ENCODE measurements around the gene ZDHHC20. TPM values are rescaled to one million over a fixed set of nuclear protein-coding genes. Genes with fewer than 3 reads are reported as not detected.
"Not testable (repeated sequence)": the region's sequence is repeated elsewhere in the genome, so short reads cannot be mapped to it uniquely, and the experiment has no call there.

ZDHHC20 gene
- total RNA-seq, 4 donors from 2014 or later: 14.6 to 29.2 (median 23.1) TPM

GRCh38 chr13:21399741-21400140 is 59.4 kb downstream of the ZDHHC20 start:
- Histone ChIP-seq H3K4me1 (no peaks in the 10 kb centered on the region), H3K9me3 (no peaks in the 10 kb centered on the region), H3K4me3 (no peak overlapping the region), H3K36me3 (peaks cover 0 to 12% of the 10 kb centered on the region in 2 donors), H3K27ac (no peak overlapping the region), H3K27me3 (no peaks in the 10 kb centered on the region)
- DNase-seq (no peak), ATAC-seq (no peak)
- intact Hi-C loops (cut with DNase I; ENCODE audit: low total_unique reads) (no loop called here), in situ Hi-C loops (cut with MboI; ENCODE audit: low sequenced_read_pairs in 4 of 4) (no loop called here)
- no peak for TF ChIP-seq POLR2A (IDR thresholded peaks at IDR 0.05)

GRCh38 chr13:21395953-21396352 is 63.1 kb downstream of the ZDHHC20 start:
- H3K27me3 ChIP-seq: no peaks in the 10 kb centered on the region
- no peak for DNase-seq
- no peaks in the 10 kb centered on the region for H3K4me1 ChIP-seq
- in situ Hi-C loops (cut with MboI; ENCODE audit: low sequenced_read_pairs in 4 of 4) (no loop called here), intact Hi-C loops (cut with DNase I; ENCODE audit: low total_unique reads) (no loop called here)
- H3K4me3 ChIP-seq: no peak overlapping the region
- no peak for ATAC-seq
- H3K36me3 ChIP-seq: peaks cover 0 to 16% of the 10 kb centered on the region in 2 donors
- TF ChIP-seq CTCF (IDR thresholded peaks at IDR 0.05 in 4 of 5, conservative IDR thresholded peaks at IDR 0.05 in 1 of 5) (no peak), POLR2A (IDR thresholded peaks at IDR 0.05) (no peak)
- H3K9me3 ChIP-seq: no peaks in the 10 kb centered on the region
- H3K27ac ChIP-seq: no peak overlapping the region

GRCh38 chr13:21389124-21389523 is 70.0 kb downstream of the ZDHHC20 start:
- intact Hi-C loops (cut with DNase I; ENCODE audit: low total_unique reads): no loop called here
- Histone ChIP-seq H3K27me3 (no peaks in the 10 kb centered on the region), H3K4me1 (no peaks in the 10 kb centered on the region), H3K9me3 (no peaks in the 10 kb centered on the region), H3K27ac (no peak overlapping the region), H3K4me3 (no peak overlapping the region), H3K36me3 (peaks cover 0 to 60% of the 10 kb centered on the region in 2 donors)
- ATAC-seq (no peak), DNase-seq (no peak)
- in situ Hi-C loops (cut with MboI; ENCODE audit: low sequenced_read_pairs in 4 of 4): no loop called here
- TF ChIP-seq CTCF (IDR thresholded peaks at IDR 0.05 in 4 of 5, conservative IDR thresholded peaks at IDR 0.05 in 1 of 5): no peak

DNA sequence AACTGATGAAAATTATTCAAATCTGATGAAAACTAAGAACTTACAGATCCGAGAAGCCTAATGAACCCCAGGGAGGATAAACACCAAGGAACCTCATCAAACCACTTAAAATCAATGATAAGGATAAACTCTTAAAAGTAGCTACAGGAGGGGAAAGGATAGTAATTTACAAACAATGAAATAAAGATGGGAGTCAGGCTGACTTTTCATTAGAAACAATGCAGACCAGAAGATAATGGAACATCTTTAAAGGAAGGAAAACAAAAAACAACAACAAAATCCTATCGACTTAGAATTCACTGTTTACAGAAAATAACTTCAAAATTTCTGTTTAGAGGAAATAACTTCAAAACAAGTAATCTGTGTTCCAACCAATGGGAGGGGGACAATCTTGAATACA is 73.4 kb downstream of the ZDHHC20 start:
- no peak for ATAC-seq
- H3K36me3 ChIP-seq: peaks cover 4 to 66% of the 10 kb centered on the region in 2 donors

GRCh38 chr13:21383090-21383489 is 76.0 kb downstream of the ZDHHC20 start:
- Histone ChIP-seq H3K9me3 (no peaks in the 10 kb centered on the region), H3K36me3 (peaks cover 4 to 65% of the 10 kb centered on the region in 2 donors), H3K27me3 (no peaks in the 10 kb centered on the region), H3K4me3 (no peak overlapping the region), H3K27ac (no peak overlapping the region), H3K4me1 (no peaks in the 10 kb centered on the region)
- DNase-seq (no peak), ATAC-seq (no peak)
- no peak for TF ChIP-seq POLR2A (IDR thresholded peaks at IDR 0.05)
- TF ChIP-seq CTCF (IDR thresholded peaks at IDR 0.05 in 4 of 5, conservative IDR thresholded peaks at IDR 0.05 in 1 of 5): no peak
- in situ Hi-C loops (cut with MboI; ENCODE audit: low sequenced_read_pairs in 4 of 4) (no loop called here), intact Hi-C loops (cut with DNase I; ENCODE audit: low total_unique reads) (no loop called here)

More for the DNA sequence above, 73.4 kb downstream of the ZDHHC20 start:
- intact Hi-C loops (cut with DNase I; ENCODE audit: low total_unique reads): no loop called here
- Histone ChIP-seq H3K27ac (no peak overlapping the region), H3K4me3 (no peak overlapping the region), H3K9me3 (no peaks in the 10 kb centered on the region), H3K27me3 (no peaks in the 10 kb centered on the region), H3K4me1 (no peaks in the 10 kb centered on the region)
- TF ChIP-seq CTCF (IDR thresholded peaks at IDR 0.05 in 4 of 5, conservative IDR thresholded peaks at IDR 0.05 in 1 of 5): no peak
- TF ChIP-seq POLR2A (IDR thresholded peaks at IDR 0.05): no peak
- DNase-seq: no peak
- in situ Hi-C loops (cut with MboI; ENCODE audit: low sequenced_read_pairs in 4 of 4): no loop called here

DNA sequence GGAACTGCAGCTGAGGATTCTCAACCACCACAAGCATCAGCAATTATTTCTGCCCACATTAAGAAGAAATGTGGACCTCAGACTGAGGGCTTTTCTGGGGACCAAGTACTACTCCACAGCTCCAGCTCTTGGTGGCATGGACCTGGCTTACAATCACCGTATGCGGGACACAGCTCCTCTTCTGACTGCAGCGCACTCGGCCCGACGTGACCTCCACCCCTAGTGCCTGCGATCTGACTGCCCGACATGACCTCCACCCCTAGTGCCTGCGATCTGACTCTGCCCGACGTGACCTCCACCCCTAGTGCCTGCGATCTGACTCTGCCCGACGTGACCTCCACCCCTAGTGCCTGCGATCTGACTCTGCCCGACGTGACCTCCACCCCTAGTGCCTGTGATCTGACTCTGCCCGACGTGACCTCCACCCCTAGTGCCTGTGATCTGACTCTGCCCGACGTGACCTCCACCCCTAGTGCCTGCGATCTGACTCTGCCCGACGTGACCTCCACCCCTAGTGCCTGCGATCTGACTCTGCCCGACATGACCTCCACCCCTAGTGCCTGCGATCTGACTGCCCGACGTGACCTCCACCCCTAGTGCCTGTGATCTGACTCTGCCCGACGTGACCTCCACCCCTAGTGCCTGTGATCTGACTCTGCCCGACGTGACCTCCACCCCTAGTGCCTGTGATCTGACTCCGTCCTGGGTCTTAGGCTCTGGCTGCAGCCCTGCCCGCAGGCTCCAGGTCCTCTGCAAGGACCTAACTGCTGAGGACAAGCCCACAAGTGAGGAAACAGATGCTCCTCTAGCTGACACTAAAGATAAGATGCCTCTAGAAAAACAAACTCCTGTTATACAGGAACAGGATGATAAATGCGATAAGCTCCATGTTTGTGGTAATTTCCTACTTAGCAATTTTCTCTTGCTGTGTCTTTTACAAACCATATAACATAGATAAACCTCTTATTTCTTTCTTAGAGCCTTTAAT is 81.8 kb downstream of the ZDHHC20 start:
- H3K36me3 ChIP-seq: peaks cover 4 to 46% of the 10 kb centered on the region in 2 donors

More for the DNA sequence above, 81.8 kb downstream of the ZDHHC20 start:
- DNase-seq; H3K27me3 ChIP-seq; intact Hi-C loops (cut with DNase I; ENCODE audit: low total_unique reads); H3K4me1 ChIP-seq; ATAC-seq; H3K4me3 ChIP-seq; H3K27ac ChIP-seq; in situ Hi-C loops (cut with MboI; ENCODE audit: low sequenced_read_pairs in 4 of 4); H3K9me3 ChIP-seq: not testable (repeated sequence)
